HepG2 (cell line): Measurements from ENCODE around the gene FXYD4. TPM values are rescaled to one million over a fixed set of nuclear protein-coding genes. Genes with fewer than 3 reads are reported as not detected.

Experiments
- ARNTL ChIP-seq: sonication (generic); formaldehyde crosslinking; IDR thresholded peaks from 2 replicates; pipeline ENCODE4 v1.4.0; 2020; ENCODE audit warnings: mild to moderate bottlenecking, missing genetic modification reagents
- BRCA1 ChIP-seq: sonication (generic); formaldehyde crosslinking; IDR thresholded peaks from 2 replicates; pipeline ENCODE4 v1.4.0; 2020; ENCODE audit warnings: missing genetic modification reagents
- GPN1 ChIP-seq: sonication (generic); formaldehyde crosslinking; IDR thresholded peaks from 2 replicates; pipeline ENCODE4 v1.5.1; 2020; ENCODE audit warnings: missing genetic modification reagents, borderline replicate concordance
- SMARCE1 ChIP-seq: fragments of 450-650 bp; IDR thresholded peaks from 2 replicates; pipeline ENCODE4 v1.6.1; 2017; ENCODE audit warnings: borderline replicate concordance
- ZBTB34 ChIP-seq: sonication (generic); formaldehyde crosslinking; IDR thresholded peaks from 2 replicates; pipeline ENCODE4 v1.8.0; 2022; ENCODE audit warnings: mild to moderate bottlenecking, missing genetic modification reagents
- ZNF263 ChIP-seq: sonication (generic); formaldehyde crosslinking; IDR thresholded peaks from 2 replicates; pipeline ENCODE4 v1.4.0; 2020; ENCODE audit warnings: missing genetic modification reagents
- ZNF354B ChIP-seq: sonication (generic); formaldehyde crosslinking; IDR thresholded peaks from 2 replicates; pipeline ENCODE4 v1.8.0; 2022; ENCODE audit warnings: mild to moderate bottlenecking, missing genetic modification reagents
- ZNF674 ChIP-seq: sonication (generic); formaldehyde crosslinking; IDR thresholded peaks from 2 replicates; pipeline ENCODE4 v1.5.0; 2020; ENCODE audit warnings: low read depth, mild to moderate bottlenecking, missing genetic modification reagents
- ZNF761 ChIP-seq: sonication (generic); formaldehyde crosslinking; conservative IDR thresholded peaks from 2 replicates; pipeline ENCODE4 v1.4.0; 2020; ENCODE audit warnings: mild to moderate bottlenecking, missing genetic modification reagents
- ZNF770 ChIP-seq: sonication (generic); formaldehyde crosslinking; IDR thresholded peaks from 2 replicates; pipeline ENCODE4 v1.5.0; 2020; ENCODE audit warnings: mild to moderate bottlenecking, missing genetic modification reagents
- ZNF790 ChIP-seq: sonication (generic); formaldehyde crosslinking; IDR thresholded peaks from 2 replicates; pipeline ENCODE4 v1.8.0; 2022; ENCODE audit warnings: missing genetic modification reagents, mild to moderate bottlenecking, borderline replicate concordance
- ZNF879 ChIP-seq: sonication (generic); formaldehyde crosslinking; IDR thresholded peaks from 2 replicates; pipeline ENCODE4 v1.8.1; 2023; ENCODE audit warnings: missing genetic modification reagents
- polyA plus RNA-seq, 8 experiments: library from polyadenylated mRNA; depleted of rRNA in 3 of 8; stranded (reverse) in 7 of 8; unstranded in 1 of 8; fragments of >200 nt; fragmentation: Illumina TruSeq in 4 of 8; extraction: Trizol in 4 of 8; gene quantifications; 2 replicates each; pipeline versions ENCODE4 v1.2.1 to v1.2.3, GENCODE V29; 2011 to 2016; ENCODE audit warnings: low read depth in 4 of 8, missing spikeins in 1 of 8, mixed read lengths in 1 of 8; ENCODE audit not compliant: insufficient read depth in 1 of 8
- total RNA-seq, 5 experiments: library from RNA; depleted of rRNA; stranded (reverse); fragments of >200 nt; fragmentation: Illumina TruSeq; extraction: Trizol; gene quantifications; 2 replicates each; pipeline ENCODE4 v1.2.3, GENCODE V29; 2016; ENCODE audit warnings: low read depth in 1 of 5
- TF ChIP-seq, protein P1 (sequence below): sonication (generic); formaldehyde crosslinking; IDR thresholded peaks from 2 replicates; pipeline ENCODE4 v1.8.0; 2022; ENCODE audit warnings: missing genetic modification reagents, mild to moderate bottlenecking, borderline replicate concordance
- TF ChIP-seq, protein P2 (sequence below): IDR thresholded peaks from 2 replicates; pipeline ENCODE4 v1.6.1; 2016; ENCODE audit warnings: missing biosample characterization, missing genetic modification reagents, low read depth
- TF ChIP-seq, protein P3 (sequence below), 2 experiments: sonication (generic) in 1 of 2; formaldehyde crosslinking in 1 of 2; IDR thresholded peaks; 2 replicates each; pipeline versions ENCODE4 v1.4.0 to v1.6.1; 2016 to 2020; ENCODE audit warnings: borderline replicate concordance in 1 of 2, low read depth in 1 of 2, mild to moderate bottlenecking in 1 of 2, missing genetic modification reagents in 1 of 2

FXYD4 gene
- total and polyA plus RNA-seq, 2 of the 13 experiments (the other 11 are each of a cell fraction or from before 2014, with no cell fraction given), result not detected

- TF ChIP-seq, protein P1, sequence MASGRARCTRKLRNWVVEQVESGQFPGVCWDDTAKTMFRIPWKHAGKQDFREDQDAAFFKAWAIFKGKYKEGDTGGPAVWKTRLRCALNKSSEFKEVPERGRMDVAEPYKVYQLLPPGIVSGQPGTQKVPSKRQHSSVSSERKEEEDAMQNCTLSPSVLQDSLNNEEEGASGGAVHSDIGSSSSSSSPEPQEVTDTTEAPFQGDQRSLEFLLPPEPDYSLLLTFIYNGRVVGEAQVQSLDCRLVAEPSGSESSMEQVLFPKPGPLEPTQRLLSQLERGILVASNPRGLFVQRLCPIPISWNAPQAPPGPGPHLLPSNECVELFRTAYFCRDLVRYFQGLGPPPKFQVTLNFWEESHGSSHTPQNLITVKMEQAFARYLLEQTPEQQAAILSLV (CRISPR knock-in tag), result peak; percentile 84
- TF ChIP-seq ZNF354B (CRISPR knock-in tag) (no peak), GPN1 (CRISPR knock-in tag) (no peak), BRCA1 (peak; percentile 72), ZNF770 (no peak; the same call in 1 of the 2 replicates), ZNF263 (CRISPR knock-in tag) (no peak; the same call in 1 of the 2 replicates), ZBTB34 (CRISPR knock-in tag) (no peak), SMARCE1 (no peak), ZNF674 (CRISPR knock-in tag) (no peak), ZNF790 (CRISPR knock-in tag) (no peak), ZNF879 (CRISPR knock-in tag) (peak; percentile 89; the same call in 1 of the 2 replicates), ARNTL (0 out of 2 replicates have a peak, but pooled peaks have one; percentile 64), ZNF761 (CRISPR knock-in tag) (0 out of 2 replicates have a peak, but pooled peaks have one; percentile 25)
- TF ChIP-seq, protein P2, sequence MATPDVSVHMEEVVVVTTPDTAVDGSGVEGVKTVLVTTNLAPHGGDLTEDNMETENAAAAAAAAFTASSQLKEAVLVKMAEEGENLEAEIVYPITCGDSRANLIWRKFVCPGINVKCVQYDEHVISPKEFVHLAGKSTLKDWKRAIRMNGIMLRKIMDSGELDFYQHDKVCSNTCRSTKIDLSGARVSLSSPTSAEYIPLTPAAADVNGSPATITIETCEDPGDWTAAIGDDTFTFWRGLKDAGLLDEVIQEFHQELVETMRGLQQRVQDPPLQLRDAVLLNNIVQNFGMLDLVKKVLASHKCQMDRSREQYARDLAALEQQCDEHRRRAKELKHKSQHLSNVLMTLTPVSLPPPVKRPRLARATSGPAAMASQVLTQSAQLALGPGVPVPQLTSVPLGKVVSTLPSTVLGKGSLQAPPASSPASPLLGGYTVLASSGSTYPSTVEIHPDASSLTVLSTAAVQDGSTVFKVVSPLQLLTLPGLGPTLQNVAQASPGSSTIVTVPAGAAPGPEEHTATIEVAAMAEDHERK (CRISPR knock-in tag), result peak; percentile 89
- TF ChIP-seq, protein P3, sequence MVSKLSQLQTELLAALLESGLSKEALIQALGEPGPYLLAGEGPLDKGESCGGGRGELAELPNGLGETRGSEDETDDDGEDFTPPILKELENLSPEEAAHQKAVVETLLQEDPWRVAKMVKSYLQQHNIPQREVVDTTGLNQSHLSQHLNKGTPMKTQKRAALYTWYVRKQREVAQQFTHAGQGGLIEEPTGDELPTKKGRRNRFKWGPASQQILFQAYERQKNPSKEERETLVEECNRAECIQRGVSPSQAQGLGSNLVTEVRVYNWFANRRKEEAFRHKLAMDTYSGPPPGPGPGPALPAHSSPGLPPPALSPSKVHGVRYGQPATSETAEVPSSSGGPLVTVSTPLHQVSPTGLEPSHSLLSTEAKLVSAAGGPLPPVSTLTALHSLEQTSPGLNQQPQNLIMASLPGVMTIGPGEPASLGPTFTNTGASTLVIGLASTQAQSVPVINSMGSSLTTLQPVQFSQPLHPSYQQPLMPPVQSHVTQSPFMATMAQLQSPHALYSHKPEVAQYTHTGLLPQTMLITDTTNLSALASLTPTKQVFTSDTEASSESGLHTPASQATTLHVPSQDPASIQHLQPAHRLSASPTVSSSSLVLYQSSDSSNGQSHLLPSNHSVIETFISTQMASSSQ (IDR thresholded peaks at IDR 0.05; ENCODE audit: low read depth), result no peak
- TF ChIP-seq, protein P3 (CRISPR knock-in tag; IDR thresholded peaks at IDR 0.05; ENCODE audit: borderline replicate concordance), result peak; percentile 22; the same call in 1 of the 2 replicates
These were observed 37.4 kb downstream of the FXYD4 start, which contains the start of gene HNRNPF (continued) for GRCh38 chr10:43408710-43409384.
